ENCODE data around the gene GLIS1.

The GLIS1 gene

GRCh38 chr1:53575141-53575954 lies 163.6 kb downstream of the GLIS1 start:
- Mint-ChIP-seq H3K27me3 (peaks cover 36% of the 10 kb centered on the region), H3K27ac (no peak overlapping the region), H3K4me1 (no peaks in the 10 kb centered on the region), H3K36me3 (no peaks in the 10 kb centered on the region), H3K9me3 (no peaks in the 10 kb centered on the region), H3K4me3 (no peak overlapping the region)
- no peak for DNase-seq
- CTCF ChIA-PET = no interaction called here

- no peak overlapping the region for H3K27ac Mint-ChIP-seq
- CTCF ChIA-PET = no interaction called here
- no peak overlapping the region for H3K4me3 Mint-ChIP-seq
- no peaks in the 10 kb centered on the region for H3K4me1 Mint-ChIP-seq
- no peaks in the 10 kb centered on the region for H3K36me3 Mint-ChIP-seq
- DNase-seq = no peak
- peaks cover 36% of the 10 kb centered on the region for H3K27me3 Mint-ChIP-seq
- no peaks in the 10 kb centered on the region for H3K9me3 Mint-ChIP-seq
These were observed 164.3 kb downstream of the GLIS1 start for GRCh38 chr1:53574621-53575020.

- no peaks in the 10 kb centered on the region for H3K9me3 Mint-ChIP-seq
- H3K4me1 Mint-ChIP-seq = no peaks in the 10 kb centered on the region
- H3K27me3 Mint-ChIP-seq = peaks cover 31% of the 10 kb centered on the region
- no peaks in the 10 kb centered on the region for H3K36me3 Mint-ChIP-seq
- CTCF ChIA-PET = no interaction called here
- H3K4me3 Mint-ChIP-seq = no peak overlapping the region
- H3K27ac Mint-ChIP-seq = no peak overlapping the region
- DNase-seq = no peak
These were observed 165.0 kb downstream of the GLIS1 start for GRCh38 chr1:53573931-53574330.

- CTCF ChIA-PET = interaction anchor here (1.0 kb wide), 1 partner anchor 88 kb away, joined by 4 read pairs; no protein-coding TSS in a partner anchor
- Mint-ChIP-seq H3K4me1 (no peaks in the 10 kb centered on the region), H3K27ac (no peak overlapping the region), H3K4me3 (no peak overlapping the region), H3K27me3 (peaks cover 31% of the 10 kb centered on the region), H3K36me3 (no peaks in the 10 kb centered on the region), H3K9me3 (no peaks in the 10 kb centered on the region)
- DNase-seq = no peak
These were observed 165.4 kb downstream of the GLIS1 start for GRCh38 chr1:53573522-53573921.

- Mint-ChIP-seq H3K4me1 (no peaks in the 10 kb centered on the region), H3K9me3 (no peaks in the 10 kb centered on the region), H3K27ac (no peak overlapping the region), H3K4me3 (no peak overlapping the region), H3K27me3 (peaks cover 32% of the 10 kb centered on the region), H3K36me3 (no peaks in the 10 kb centered on the region)
- no peak for DNase-seq
- CTCF ChIA-PET = interaction anchor here (1.0 kb wide), 1 partner anchor 87 kb away, joined by 4 read pairs; no protein-coding TSS in a partner anchor
These were observed 166.2 kb downstream of the GLIS1 start for GRCh38 chr1:53572815-53573173.

GRCh38 chr1:53572065-53572814 lies 166.7 kb downstream of the GLIS1 start:
- Mint-ChIP-seq H3K4me1 (no peaks in the 10 kb centered on the region), H3K4me3 (no peak overlapping the region), H3K36me3 (no peaks in the 10 kb centered on the region), H3K27ac (no peak overlapping the region), H3K9me3 (no peaks in the 10 kb centered on the region), H3K27me3 (peaks cover 34% of the 10 kb centered on the region)
- DNase-seq = no peak
- CTCF ChIA-PET = interaction anchor here (1.0 kb wide), 1 partner anchor 86 kb away, joined by 4 read pairs; no protein-coding TSS in a partner anchor

- no peak overlapping the region for H3K27ac Mint-ChIP-seq
- H3K9me3 Mint-ChIP-seq = no peaks in the 10 kb centered on the region
- H3K36me3 Mint-ChIP-seq = no peaks in the 10 kb centered on the region
- peaks cover 23% of the 10 kb centered on the region for H3K27me3 Mint-ChIP-seq
- H3K4me3 Mint-ChIP-seq = no peak overlapping the region
- CTCF ChIA-PET = no interaction called here
- peaks cover under 1% of the 10 kb centered on the region for H3K4me1 Mint-ChIP-seq
- no peak for DNase-seq
These were observed 170.4 kb downstream of the GLIS1 start for GRCh38 chr1:53568540-53568939.

- peaks cover 30% of the 10 kb centered on the region for H3K27me3 Mint-ChIP-seq
- no peak overlapping the region for H3K27ac Mint-ChIP-seq
- no peaks in the 10 kb centered on the region for H3K9me3 Mint-ChIP-seq
- no peak overlapping the region for H3K4me3 Mint-ChIP-seq
- CTCF ChIA-PET = interaction anchor here (0.7 kb wide), 1 partner anchor 17 kb away, joined by 3 read pairs; no protein-coding TSS in a partner anchor
- DNase-seq = no peak
- peaks cover 2% of the 10 kb centered on the region for H3K4me1 Mint-ChIP-seq
- no peaks in the 10 kb centered on the region for H3K36me3 Mint-ChIP-seq
These were observed 171.1 kb downstream of the GLIS1 start for GRCh38 chr1:53567851-53568250.

- peaks cover 34% of the 10 kb centered on the region for H3K27me3 Mint-ChIP-seq
These were observed 171.5 kb downstream of the GLIS1 start for GRCh38 chr1:53567450-53567849.

GRCh38 chr1:53563611-53564010 lies 175.4 kb downstream of the GLIS1 start:
- Mint-ChIP-seq H3K4me3 (no peak overlapping the region), H3K27me3 (peaks cover 44% of the 10 kb centered on the region), H3K9me3 (no peaks in the 10 kb centered on the region), H3K36me3 (no peaks in the 10 kb centered on the region), H3K27ac (no peak overlapping the region), H3K4me1 (peaks cover 14% of the 10 kb centered on the region)
- CTCF ChIA-PET = no interaction called here
- no peak for DNase-seq

More at GRCh38 chr1:53567450-53567849, 171.5 kb downstream of the GLIS1 start:
- Mint-ChIP-seq H3K4me3 (no peak overlapping the region), H3K9me3 (no peaks in the 10 kb centered on the region), H3K27ac (no peak overlapping the region), H3K4me1 (peaks cover 6% of the 10 kb centered on the region), H3K36me3 (no peaks in the 10 kb centered on the region)
- CTCF ChIA-PET = interaction anchor here (0.7 kb wide), 1 partner anchor 17 kb away, joined by 3 read pairs; no protein-coding TSS in a partner anchor
- no peak for DNase-seq

GRCh38 chr1:53562981-53563379 lies 176.0 kb downstream of the GLIS1 start:
- H3K27ac Mint-ChIP-seq = no peak overlapping the region
- H3K9me3 Mint-ChIP-seq = no peaks in the 10 kb centered on the region
- peaks cover 14% of the 10 kb centered on the region for H3K4me1 Mint-ChIP-seq
- H3K36me3 Mint-ChIP-seq = no peaks in the 10 kb centered on the region
- H3K4me3 Mint-ChIP-seq = no peak overlapping the region
- H3K27me3 Mint-ChIP-seq = peaks cover 44% of the 10 kb centered on the region
- no peak for DNase-seq
- CTCF ChIA-PET = no interaction called here

GRCh38 chr1:53562291-53562980 lies 176.5 kb downstream of the GLIS1 start:
- Mint-ChIP-seq H3K9me3 (no peaks in the 10 kb centered on the region), H3K27me3 (peaks cover 39% of the 10 kb centered on the region), H3K4me1 (peaks cover 14% of the 10 kb centered on the region), H3K27ac (no peak overlapping the region), H3K4me3 (no peak overlapping the region), H3K36me3 (no peaks in the 10 kb centered on the region)
- CTCF ChIA-PET = no interaction called here
- DNase-seq = peak; percentile 28

GRCh38 chr1:53561503-53562105 lies 177.4 kb downstream of the GLIS1 start:
- H3K4me1 Mint-ChIP-seq = peaks cover 14% of the 10 kb centered on the region
- peaks cover 31% of the 10 kb centered on the region for H3K27me3 Mint-ChIP-seq
- no peak overlapping the region for H3K27ac Mint-ChIP-seq
- no peak for DNase-seq
- no peaks in the 10 kb centered on the region for H3K9me3 Mint-ChIP-seq
- no peak overlapping the region for H3K4me3 Mint-ChIP-seq
- CTCF ChIA-PET = no interaction called here
- H3K36me3 Mint-ChIP-seq = no peaks in the 10 kb centered on the region

Measured in activated naive CD4-positive, alpha-beta T cell treated with anti-CD3 and anti-CD28 coated beads, Interleukin-2, amount 10 ng/mL, durations not matched to agents 7 days and 5 days (primary cell).